H9 (cell line): Measurements from ENCODE around the gene TOGARAM2. TPM values are rescaled to one million over a fixed set of nuclear protein-coding genes. Genes with fewer than 3 reads are reported as not detected.

ENCODE experiments used
- DNase-seq: peaks from one replicate; pipeline ENCODE4 v3.0.0-alpha.2; 2017
- H2AFZ ChIP-seq: one replicate; pipeline ENCODE4 v1.6.1; 2013; ENCODE audit warnings: mild to moderate bottlenecking, low read length, control low read depth, moderate library complexity
- H2AK5ac ChIP-seq: 2 replicates; pipeline ENCODE4 v1.6.1; 2013; ENCODE audit warnings: low read length, control low read depth, mixed read lengths; ENCODE audit not compliant: insufficient read length
- H2BK120ac ChIP-seq: one replicate; pipeline ENCODE4 v1.6.1; 2013; ENCODE audit warnings: low read depth, mild to moderate bottlenecking, low read length, control low read depth, inconsistent platforms; ENCODE audit not compliant: poor library complexity, severe bottlenecking
- H2BK12ac ChIP-seq: 2 replicates; pipeline ENCODE4 v1.6.1; 2013; ENCODE audit warnings: low read length, control low read depth, mixed read lengths, low read depth; ENCODE audit not compliant: insufficient read length
- H2BK15ac ChIP-seq: 2 replicates; pipeline ENCODE4 v1.6.1; 2013; ENCODE audit warnings: low read depth, low read length, control low read depth
- H2BK20ac ChIP-seq: one replicate; pipeline ENCODE4 v1.6.1; 2013; ENCODE audit warnings: low read depth, mild to moderate bottlenecking, low read length, control low read depth, inconsistent platforms; ENCODE audit not compliant: poor library complexity, severe bottlenecking
- H2BK5ac ChIP-seq: 2 replicates; pipeline ENCODE4 v1.6.1; 2013; ENCODE audit warnings: low read length, control low read depth, mixed read lengths; ENCODE audit not compliant: insufficient read length
- H3K14ac ChIP-seq: 2 replicates; pipeline ENCODE4 v1.6.1; 2013; ENCODE audit warnings: low read length, control low read depth; ENCODE audit not compliant: insufficient read depth
- H3K18ac ChIP-seq: 2 replicates; pipeline ENCODE4 v1.6.1; 2013; ENCODE audit warnings: low read depth, mild to moderate bottlenecking, mixed read lengths, low read length, control low read depth; ENCODE audit not compliant: insufficient read length
- H3K23ac ChIP-seq: 2 replicates; pipeline ENCODE4 v1.6.1; 2013; ENCODE audit warnings: low read length, control low read depth, mixed read lengths, low read depth; ENCODE audit not compliant: insufficient read length
- H3K23me2 ChIP-seq: 2 replicates; pipeline ENCODE4 v1.6.1; 2013; ENCODE audit warnings: low read depth, mild to moderate bottlenecking, mixed read lengths, low read length, control low read depth; ENCODE audit not compliant: insufficient read length, poor library complexity, severe bottlenecking
- H3K27ac ChIP-seq: 2 replicates; pipeline ENCODE4 v1.5.1; 2013; ENCODE audit warnings: low read length, control low read depth, mixed read lengths, low read depth; ENCODE audit not compliant: insufficient read length
- H3K27me3 ChIP-seq: 2 replicates; pipeline ENCODE4 v1.6.1; 2013; ENCODE audit warnings: low read length, control low read depth, inconsistent platforms; ENCODE audit not compliant: insufficient read depth
- H3K4ac ChIP-seq: 2 replicates; pipeline ENCODE4 v1.6.1; 2013; ENCODE audit warnings: low read depth, mild to moderate bottlenecking, control low read depth, inconsistent platforms, low read length, moderate library complexity
- H3K4me1 ChIP-seq: 2 replicates; pipeline ENCODE4 v1.6.1; 2013; ENCODE audit warnings: low read length, control low read depth, inconsistent platforms; ENCODE audit not compliant: insufficient read depth
- H3K4me2 ChIP-seq: 2 replicates; pipeline ENCODE4 v1.6.1; 2013; ENCODE audit warnings: low read length, control low read depth, mixed read lengths; ENCODE audit not compliant: insufficient read length, insufficient read depth
- H3K56ac ChIP-seq: 2 replicates; pipeline ENCODE4 v1.6.1; 2013; ENCODE audit warnings: low read depth, mild to moderate bottlenecking, mixed read lengths, low read length, control low read depth; ENCODE audit not compliant: insufficient read length
- H3K79me1 ChIP-seq: 2 replicates; pipeline ENCODE4 v1.6.1; 2013; ENCODE audit warnings: low read depth, mild to moderate bottlenecking, moderate library complexity, low read length, control low read depth, inconsistent platforms; ENCODE audit not compliant: insufficient read depth, poor library complexity, severe bottlenecking
- H3K79me2 ChIP-seq: 2 replicates; pipeline ENCODE4 v1.6.1; 2013; ENCODE audit warnings: low read length, control low read depth, inconsistent platforms; ENCODE audit not compliant: insufficient read depth
- H3K9ac ChIP-seq: 2 replicates; pipeline ENCODE4 v1.6.1; 2013; ENCODE audit warnings: low read length, control low read depth, mixed read lengths; ENCODE audit not compliant: insufficient read length; ENCODE audit errors: extremely low read depth
- H3K9me3 ChIP-seq: one replicate; pipeline ENCODE4 v1.6.1; 2013; ENCODE audit warnings: low read depth, low read length, inconsistent platforms; ENCODE audit not compliant: control insufficient read depth
- H3T11ph ChIP-seq: one replicate; pipeline ENCODE4 v1.6.1; 2013; ENCODE audit warnings: mild to moderate bottlenecking, low read length, control low read depth, inconsistent platforms
- H4K20me1 ChIP-seq: one replicate; pipeline ENCODE4 v1.6.1; 2013; ENCODE audit not compliant: control insufficient read depth, insufficient read length, insufficient read depth
- H4K5ac ChIP-seq: 2 replicates; pipeline ENCODE4 v1.6.1; 2013; ENCODE audit warnings: low read depth, mild to moderate bottlenecking, mixed read lengths, low read length, control low read depth; ENCODE audit not compliant: insufficient read length
- H4K8ac ChIP-seq: replicated peaks from 2 replicates; pipeline ENCODE4 v1.6.1; 2013; ENCODE audit warnings: low read length, control low read depth, mixed read lengths, low read depth; ENCODE audit not compliant: insufficient read length
- H4K91ac ChIP-seq: 2 replicates; pipeline ENCODE4 v1.6.1; 2013; ENCODE audit warnings: low read depth, mild to moderate bottlenecking, moderate library complexity, mixed read lengths, low read length, control low read depth; ENCODE audit not compliant: insufficient read length
- H3K27ac Mint-ChIP-seq, 3 experiments: 2 replicates in 2 of 3; 3 replicates in 1 of 3; pipeline ENCODE4 v1.8.0; 2020 to 2021; ENCODE audit warnings: mixed read lengths in 3 of 3, mild to moderate bottlenecking in 1 of 3, moderate library complexity in 1 of 3
- H3K27me3 Mint-ChIP-seq: 2 replicates; pipeline ENCODE4 v1.8.0; 2021; ENCODE audit warnings: low read depth, mild to moderate bottlenecking, moderate library complexity, mixed read lengths
- H3K36me3 Mint-ChIP-seq, 3 experiments: 2 replicates in 2 of 3; 3 replicates in 1 of 3; pipeline ENCODE4 v1.8.0; 2020 to 2021; ENCODE audit warnings: low read depth in 3 of 3, mixed read lengths in 3 of 3; ENCODE audit not compliant: insufficient read depth in 1 of 3
- H3K4me1 Mint-ChIP-seq, 2 experiments: 2 replicates each; pipeline ENCODE4 v1.8.0; 2020; ENCODE audit warnings: mixed read lengths in 2 of 2
- H3K4me3 Mint-ChIP-seq, 2 experiments: 2 replicates in 1 of 2; 3 replicates in 1 of 2; pipeline ENCODE4 v1.8.0; 2020 to 2021; ENCODE audit warnings: mild to moderate bottlenecking in 2 of 2, mixed read lengths in 2 of 2, moderate library complexity in 1 of 2
- H3K9me3 Mint-ChIP-seq, 2 experiments: 2 replicates in 1 of 2; 3 replicates in 1 of 2; pipeline ENCODE4 v1.8.0; 2020; ENCODE audit warnings: mild to moderate bottlenecking in 2 of 2, mixed read lengths in 2 of 2, moderate library complexity in 1 of 2
- CTCF ChIP-seq: fragments of 200-600 bp; sonication (generic); conservative IDR thresholded peaks from 3 replicates; pipeline ENCODE4 v1.8.0; 2021; ENCODE audit warnings: antibody characterized with exemption, mild to moderate bottlenecking
- WGBS: extraction: QIAGEN DNeasy Blood & Tissue Kit; methylation state at CpG from one replicate; pipeline ENCODE4 v1.1.7; 2013; ENCODE audit warnings: missing lambda C conversion rate, low lambda C conversion rate, mixed read lengths; ENCODE audit not compliant: insufficient read length; ENCODE audit errors: extremely low coverage; 5-methylcytosine and 5-hydroxymethylcytosine counted together
- total RNA-seq: library from RNA; stranded (reverse); gene quantifications from 2 replicates; pipeline ENCODE4 v1.2.1, GENCODE V29; 2021

TOGARAM2 gene
- total RNA-seq, 1 experiment from 2014 or later = 0.83 TPM

- peaks cover 17 to 26% of the 10 kb centered on the region in 2 experiments for H3K9me3 Mint-ChIP-seq
- Histone ChIP-seq H3K18ac (no peak overlapping the region), H3K27me3 (no peaks in the 10 kb centered on the region), H3T11ph (no peak overlapping the region), H3K4me1 (peaks cover 6% of the 10 kb centered on the region; the same call in 1 of the 2 replicates), H3K79me1 (peaks cover 3% of the 10 kb centered on the region), H2AK5ac (no peak overlapping the region), H3K14ac (no peak overlapping the region), H2AFZ (no peak overlapping the region), H2BK120ac (no peak overlapping the region), H2BK5ac (no peak overlapping the region), H3K4ac (no peak overlapping the region), H4K8ac (no peak overlapping the region), H3K9me3 (peaks cover 9% of the 10 kb centered on the region), H2BK15ac (no peak overlapping the region), H3K23me2 (no peaks in the 10 kb centered on the region), H2BK12ac (no peak overlapping the region), H3K23ac (no peak overlapping the region), H3K4me2 (no peak overlapping the region), H2BK20ac (no peak overlapping the region), H3K79me2 (no peaks in the 10 kb centered on the region), H4K20me1 (no peaks in the 10 kb centered on the region), H3K27ac (no peak overlapping the region), H4K5ac (no peak overlapping the region), H3K56ac (no peak overlapping the region), H3K9ac (no peak overlapping the region), H4K91ac (no peak overlapping the region)
- peaks cover 17 to 18% of the 10 kb centered on the region in 2 experiments for H3K4me1 Mint-ChIP-seq
- peaks cover 46 to 61% (median 56%) of the 10 kb centered on the region in 3 experiments for H3K36me3 Mint-ChIP-seq
- no peak for DNase-seq
- WGBS = no CpG with 5 or more reads among the region's 1 CpG
- no peak overlapping the region for H3K27ac Mint-ChIP-seq
- H3K27me3 Mint-ChIP-seq = no peaks in the 10 kb centered on the region
- no peak overlapping the region for H3K4me3 Mint-ChIP-seq
- no peak for TF ChIP-seq CTCF
These were observed 31.9 kb upstream of the TOGARAM2 start for GRCh38 chr2:28949190-28949589.
